Measurements from ENCODE around the gene CD320.

GRCh38 chr19:8307965-8308866 is at the start of gene CD320:
- TF ChIP-seq, protein P1, sequence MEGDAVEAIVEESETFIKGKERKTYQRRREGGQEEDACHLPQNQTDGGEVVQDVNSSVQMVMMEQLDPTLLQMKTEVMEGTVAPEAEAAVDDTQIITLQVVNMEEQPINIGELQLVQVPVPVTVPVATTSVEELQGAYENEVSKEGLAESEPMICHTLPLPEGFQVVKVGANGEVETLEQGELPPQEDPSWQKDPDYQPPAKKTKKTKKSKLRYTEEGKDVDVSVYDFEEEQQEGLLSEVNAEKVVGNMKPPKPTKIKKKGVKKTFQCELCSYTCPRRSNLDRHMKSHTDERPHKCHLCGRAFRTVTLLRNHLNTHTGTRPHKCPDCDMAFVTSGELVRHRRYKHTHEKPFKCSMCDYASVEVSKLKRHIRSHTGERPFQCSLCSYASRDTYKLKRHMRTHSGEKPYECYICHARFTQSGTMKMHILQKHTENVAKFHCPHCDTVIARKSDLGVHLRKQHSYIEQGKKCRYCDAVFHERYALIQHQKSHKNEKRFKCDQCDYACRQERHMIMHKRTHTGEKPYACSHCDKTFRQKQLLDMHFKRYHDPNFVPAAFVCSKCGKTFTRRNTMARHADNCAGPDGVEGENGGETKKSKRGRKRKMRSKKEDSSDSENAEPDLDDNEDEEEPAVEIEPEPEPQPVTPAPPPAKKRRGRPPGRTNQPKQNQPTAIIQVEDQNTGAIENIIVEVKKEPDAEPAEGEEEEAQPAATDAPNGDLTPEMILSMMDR (IDR thresholded peaks at IDR 0.05) = no peak
- TF ChIP-seq POLR2A (IDR thresholded peaks at IDR 0.05) = peak in 1 of 2 donors; percentile 71
